GM12875 (cell line): Measurements from ENCODE around the gene KIF26B.

Experiments
- H3K4me3 ChIP-seq: one replicate; pipeline ENCODE4 v1.5.1; 2011; ENCODE audit warnings: low read depth, low read length, control low read depth
- CTCF ChIP-seq: IDR thresholded peaks from 2 replicates; pipeline ENCODE4 v1.5.1; 2011; ENCODE audit warnings: low read depth, mild to moderate bottlenecking, control low read depth, inconsistent platforms, low read length, moderate library complexity, borderline replicate concordance; ENCODE audit not compliant: insufficient read depth

The KIF26B gene

DNA sequence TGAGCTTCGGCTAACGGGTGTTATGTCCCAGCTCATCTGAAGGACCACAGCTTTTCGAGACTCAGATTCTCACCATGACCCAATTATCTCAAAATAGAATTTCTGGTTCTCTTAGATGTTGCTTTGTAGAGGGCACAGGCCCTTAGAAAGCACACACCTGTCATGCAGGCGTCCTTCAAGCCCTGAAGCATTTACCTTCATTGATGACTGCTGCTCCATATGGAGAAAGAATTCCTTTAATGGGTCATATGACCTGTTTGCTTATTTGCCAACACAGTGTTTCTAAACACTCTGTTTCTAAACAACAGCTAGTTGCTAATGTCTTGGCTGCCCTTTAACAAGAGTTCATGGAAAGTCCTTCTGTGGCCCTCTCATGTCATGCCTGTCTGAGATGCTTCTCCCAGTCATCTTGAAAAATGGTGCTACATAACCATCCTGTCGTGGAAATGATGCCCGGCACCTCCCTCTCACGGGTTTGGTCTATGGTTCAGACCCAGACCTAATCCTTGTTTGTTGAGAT is 495.7 kb downstream of the KIF26B start:
- no peak for TF ChIP-seq CTCF
- H3K4me3 ChIP-seq = no peak overlapping the region

DNA sequence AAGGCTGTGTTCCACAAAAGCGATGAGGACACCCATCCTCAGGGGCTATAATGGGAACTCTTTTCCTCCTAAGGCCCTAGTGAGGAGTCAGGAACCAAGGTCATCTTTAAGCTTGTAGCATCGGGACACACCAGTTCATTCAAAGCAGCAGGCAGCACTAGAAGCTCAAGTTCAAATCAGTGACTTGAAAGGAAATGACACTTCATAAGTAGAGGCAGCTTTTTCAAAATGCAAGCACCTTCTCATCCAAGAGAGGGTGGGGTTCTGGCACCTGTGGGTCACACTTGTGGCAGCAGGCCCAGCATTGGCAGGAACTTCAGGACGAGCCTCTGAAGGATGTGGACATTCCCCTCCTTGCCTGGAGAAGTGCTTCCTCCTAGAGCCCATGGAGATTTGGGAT is 496.3 kb downstream of the KIF26B start:
- no peak overlapping the region for H3K4me3 ChIP-seq
- no peak for TF ChIP-seq CTCF

DNA sequence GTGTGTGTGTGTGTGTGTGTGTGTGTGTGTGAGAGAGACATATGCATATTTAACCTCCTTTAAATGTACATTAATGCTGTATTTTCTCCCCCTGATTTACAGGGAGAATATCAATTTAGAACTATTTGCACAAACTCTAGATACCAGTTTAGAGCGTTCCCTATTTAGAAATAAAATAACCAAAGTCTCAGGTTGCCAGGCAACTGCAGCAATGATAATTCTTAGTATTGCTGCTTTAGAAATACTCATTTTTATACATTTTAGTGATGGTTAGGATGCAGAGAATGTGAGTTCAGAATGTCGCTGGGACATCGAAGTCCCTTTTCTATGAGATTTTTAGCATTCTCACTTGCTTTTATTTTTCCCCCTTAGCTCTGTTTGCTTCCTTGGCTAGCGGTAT is 497.3 kb downstream of the KIF26B start:
- no peak for TF ChIP-seq CTCF
- H3K4me3 ChIP-seq = no peak overlapping the region

DNA sequence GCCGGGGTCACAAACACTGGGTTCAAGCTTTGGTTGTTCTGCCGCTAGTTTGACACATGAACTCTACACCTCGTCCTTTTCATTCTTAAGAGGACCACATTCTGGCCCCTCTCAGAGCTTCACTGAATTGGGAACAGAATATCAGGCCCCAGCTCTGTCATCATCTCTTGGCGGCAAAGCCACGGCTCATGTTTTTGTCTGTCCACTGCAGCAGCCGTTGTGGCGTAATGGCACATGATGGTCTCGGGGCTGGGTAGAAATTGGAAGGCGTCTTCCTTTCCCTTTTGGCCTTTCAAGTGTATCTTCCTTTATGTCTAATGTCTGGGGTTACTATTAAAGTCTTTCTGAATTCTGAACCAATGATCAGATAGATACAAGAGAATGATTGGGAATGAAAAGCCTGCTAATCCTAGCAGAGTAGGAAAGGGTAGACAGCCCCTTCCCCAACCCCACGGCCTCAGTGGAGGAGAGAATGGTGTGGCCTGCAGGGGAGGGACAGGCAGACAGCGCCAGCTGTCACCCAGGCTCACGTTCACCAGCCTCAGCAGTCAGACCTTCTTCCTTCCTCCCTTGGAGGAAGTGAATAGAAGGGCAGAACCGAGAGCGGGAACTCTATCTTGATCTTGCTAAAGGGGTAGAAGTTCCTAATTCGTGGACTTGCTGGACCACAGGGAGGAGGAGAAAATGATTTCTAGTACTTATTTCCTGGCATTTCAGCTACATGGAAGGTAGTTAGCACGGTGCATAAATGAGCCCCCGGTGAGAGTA is 498.1 kb downstream of the KIF26B start:
- H3K4me3 ChIP-seq = no peak overlapping the region
- no peak for TF ChIP-seq CTCF

DNA sequence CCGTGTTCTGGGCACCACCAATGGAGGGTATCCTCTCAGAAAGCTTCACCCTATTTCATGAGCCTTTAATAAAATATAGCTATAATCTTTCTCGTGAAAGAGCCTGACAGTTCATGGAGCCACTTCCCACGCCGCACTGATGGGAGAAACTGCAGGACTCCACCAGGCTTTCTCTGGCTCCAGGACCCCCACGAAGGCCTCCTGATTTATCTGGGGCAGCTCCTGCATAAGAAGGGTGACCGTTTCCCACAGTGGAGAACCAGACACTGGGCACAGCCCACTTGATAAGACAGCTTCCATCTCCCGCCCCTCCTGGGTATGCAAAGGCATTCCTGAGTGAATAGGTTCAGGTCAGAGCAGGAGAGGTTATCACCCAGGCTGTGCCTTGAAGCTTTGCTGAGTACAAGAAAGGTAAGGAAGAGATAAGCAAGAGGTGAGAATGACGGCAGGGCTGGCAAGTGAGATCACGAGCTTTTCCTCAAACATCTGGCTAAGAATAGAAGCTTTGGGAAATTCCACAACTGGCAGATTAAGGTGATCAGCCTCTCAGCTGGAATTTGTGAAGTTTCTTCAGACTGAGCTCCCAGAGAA is 499.8 kb downstream of the KIF26B start:
- TF ChIP-seq CTCF = no peak
- H3K4me3 ChIP-seq = no peak overlapping the region

- TF ChIP-seq CTCF = no peak
- H3K4me3 ChIP-seq = no peak overlapping the region
These were observed 501.5 kb downstream of the KIF26B start for GRCh38 chr1:245656189-245656717.
